HG03159 (cell line): ENCODE measurements around the gene KCNJ6.
"Not testable (repeated sequence)": the region's sequence is repeated elsewhere in the genome, so short reads cannot be mapped to it uniquely, and the experiment has no call there.

Experiments
- ATAC-seq: cut with Tn5 transposase; IDR thresholded peaks from one replicate; pipeline ENCODE4 v1.9.1; 2021; ENCODE audit warnings: mild to moderate bottlenecking, moderate library complexity; ENCODE audit not compliant: unreplicated experiment

KCNJ6 gene

GRCh38 chr21:37656899-37657298 is 259.4 kb downstream of the KCNJ6 start:
- no peak for ATAC-seq

- no peak for ATAC-seq
These were observed 260.5 kb downstream of the KCNJ6 start for GRCh38 chr21:37655611-37656300.

GRCh38 chr21:37654596-37654995 is 261.7 kb downstream of the KCNJ6 start:
- no peak for ATAC-seq

- ATAC-seq, result no peak
These were observed 263.1 kb downstream of the KCNJ6 start for GRCh38 chr21:37653201-37653600.

DNA sequence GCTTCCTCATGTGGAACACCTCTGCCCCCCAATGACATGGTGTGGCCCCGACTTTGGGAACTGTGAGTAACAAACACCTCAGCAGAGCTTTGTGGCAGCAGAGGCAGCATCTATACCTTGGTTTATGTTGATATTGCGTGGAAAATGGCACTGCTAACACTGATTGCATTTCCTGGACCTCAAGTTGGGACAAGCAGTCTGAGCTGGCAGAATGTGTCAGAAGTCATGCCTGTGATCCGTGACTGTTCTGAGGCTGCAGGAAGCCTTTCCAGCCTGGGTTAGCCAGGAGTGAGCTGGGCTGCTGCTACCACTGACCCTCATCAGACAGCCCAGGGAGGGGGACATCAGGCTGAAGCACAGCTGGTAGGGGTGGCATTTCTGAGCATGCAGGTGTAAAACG is 268.5 kb downstream of the KCNJ6 start:
- ATAC-seq, result no peak

DNA sequence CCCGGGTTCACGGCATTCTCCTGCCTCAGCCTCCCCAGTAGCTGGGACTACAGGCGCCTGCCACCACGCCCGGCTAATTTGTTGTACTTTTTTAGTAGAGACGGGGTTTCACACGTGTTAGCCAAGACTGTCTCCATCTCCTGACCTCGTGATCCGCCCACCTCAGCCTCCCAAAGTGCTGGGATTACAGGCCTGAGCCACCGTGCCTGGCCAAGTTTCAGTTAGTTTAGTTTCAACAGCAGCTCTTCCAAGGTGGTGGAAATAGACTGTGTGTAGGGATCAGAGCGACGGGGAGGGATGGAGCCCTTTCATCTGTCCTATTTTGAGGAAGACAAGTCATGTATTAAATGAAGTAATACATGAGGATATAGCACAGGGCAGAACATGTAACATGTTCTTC is 269.5 kb downstream of the KCNJ6 start:
- ATAC-seq, result not testable (repeated sequence)

DNA sequence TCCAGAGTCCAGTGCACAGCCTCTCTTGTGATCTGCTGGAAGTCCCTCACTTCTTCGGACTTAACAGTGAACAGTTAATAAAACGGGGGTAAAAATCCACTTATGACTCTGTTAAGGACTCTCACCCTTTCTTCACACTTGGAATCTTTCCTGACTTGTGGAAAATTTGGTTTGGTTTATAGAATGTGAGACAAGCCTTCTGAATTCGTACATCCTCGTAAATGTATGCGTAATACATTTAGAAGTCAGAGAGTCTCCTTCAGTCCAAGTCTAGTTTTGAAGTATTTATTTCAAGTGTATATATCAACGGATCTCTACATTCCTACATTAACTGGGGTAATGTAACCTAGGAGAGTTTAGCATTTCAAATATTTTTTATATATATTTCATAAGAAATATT is 270.4 kb downstream of the KCNJ6 start:
- no peak for ATAC-seq

DNA sequence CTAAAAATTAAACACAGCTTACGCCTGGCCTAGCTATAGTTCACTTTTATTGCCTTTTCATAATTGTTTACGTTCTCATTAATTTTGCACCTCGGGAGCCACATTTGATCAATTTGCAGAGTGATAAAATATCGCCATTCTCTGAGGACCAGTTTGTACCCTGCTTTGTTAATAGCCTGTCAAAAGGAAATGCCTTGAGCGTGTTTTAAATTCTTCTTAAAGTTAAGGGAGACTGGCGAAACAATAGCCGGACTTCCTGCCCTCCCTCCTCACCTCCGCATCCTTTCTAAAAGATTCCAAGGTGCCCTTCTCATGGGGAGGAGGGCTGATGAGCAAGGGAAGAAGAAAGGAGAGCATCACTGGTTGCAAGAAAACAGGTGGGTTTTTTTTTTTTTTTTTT is 271.6 kb downstream of the KCNJ6 start:
- ATAC-seq, result no peak

GRCh38 chr21:37643862-37644261 is 272.4 kb downstream of the KCNJ6 start:
- ATAC-seq, result not testable (repeated sequence)

- ATAC-seq, result no peak
These were observed 273.8 kb downstream of the KCNJ6 start for GRCh38 chr21:37642493-37642892.

DNA sequence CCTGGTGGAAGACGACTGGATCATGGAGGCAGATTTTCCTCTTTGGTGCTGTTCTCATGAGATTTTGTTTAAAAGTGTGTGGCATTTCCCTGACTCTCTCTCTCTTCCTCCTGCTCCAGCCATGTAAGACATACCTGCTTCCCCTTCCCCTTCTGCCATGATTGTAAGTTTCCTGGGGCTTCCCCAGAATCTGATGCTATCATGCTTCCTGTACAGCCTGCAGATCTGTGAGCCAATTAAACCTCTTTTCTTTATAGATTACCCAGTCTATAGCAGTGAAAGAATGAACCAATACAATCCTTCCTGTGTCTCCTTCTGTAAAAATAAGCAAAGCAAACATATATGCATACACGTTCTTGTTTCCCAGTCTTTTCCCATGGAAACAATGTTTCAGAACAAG is 276.5 kb downstream of the KCNJ6 start:
- no peak for ATAC-seq

GRCh38 chr21:37636152-37636860 is 280.0 kb downstream of the KCNJ6 start:
- no peak for ATAC-seq

DNA sequence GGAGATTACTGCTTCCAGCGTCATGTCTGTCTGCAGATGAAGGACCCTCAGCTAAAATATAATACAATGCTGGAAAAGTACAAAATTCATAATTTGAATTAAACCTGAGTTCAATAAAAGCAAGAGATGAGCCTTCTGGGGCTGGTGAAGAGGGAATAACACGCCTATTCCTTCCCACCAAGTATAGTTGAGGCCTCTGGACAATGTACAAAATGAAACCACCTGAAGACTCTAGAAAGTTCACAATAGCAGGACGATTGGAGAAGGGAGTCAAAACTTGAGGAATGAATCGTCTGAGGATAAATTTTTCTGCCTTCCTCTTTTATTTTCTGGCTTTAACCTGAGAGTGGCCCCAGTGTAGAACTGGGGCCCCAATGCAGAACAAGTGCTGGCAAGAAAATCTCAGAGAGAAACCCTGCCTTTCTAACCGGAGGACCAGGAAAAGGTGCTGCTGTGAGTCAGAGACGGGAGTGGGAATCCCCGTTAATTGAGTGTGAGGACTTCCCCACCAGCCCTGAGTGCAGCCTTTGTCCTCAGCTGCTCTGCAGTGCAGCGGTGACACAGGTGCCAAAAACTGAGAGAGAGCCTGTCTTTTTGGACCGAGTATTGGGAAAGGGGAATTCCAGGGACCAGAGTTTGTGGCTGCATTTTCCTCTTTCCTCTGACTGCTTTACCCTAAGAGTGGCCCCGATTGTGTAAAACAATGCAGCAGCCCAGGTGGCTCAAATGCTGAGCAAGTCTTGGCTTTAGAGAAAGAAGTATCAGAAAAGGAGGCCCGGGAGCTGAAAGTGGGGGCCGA is 284.7 kb downstream of the KCNJ6 start:
- no peak for ATAC-seq

- no peak for ATAC-seq
These were observed 285.4 kb downstream of the KCNJ6 start for GRCh38 chr21:37630872-37631271.

- no peak for ATAC-seq
These were observed 287.9 kb downstream of the KCNJ6 start for GRCh38 chr21:37628362-37628761.

DNA sequence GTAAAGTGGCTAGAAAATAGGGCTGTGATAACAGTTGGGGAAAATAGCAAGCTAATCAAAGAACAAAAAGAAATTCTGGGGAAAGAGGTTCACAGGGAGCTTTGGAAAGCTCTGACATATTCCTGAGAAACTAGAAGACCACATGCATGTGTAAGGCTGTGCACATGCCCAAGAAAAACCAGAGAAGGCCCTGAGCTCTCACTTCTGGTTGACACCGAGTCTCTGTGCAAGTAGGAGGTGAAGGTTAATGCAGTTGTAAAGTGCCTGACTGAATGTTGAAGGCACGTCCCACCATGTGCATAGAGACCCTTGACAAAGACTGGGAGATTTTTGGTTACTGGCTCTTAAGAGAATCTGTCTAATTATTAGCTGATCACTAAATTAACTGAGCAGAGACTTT is 288.7 kb downstream of the KCNJ6 start:
- ATAC-seq, result no peak

DNA sequence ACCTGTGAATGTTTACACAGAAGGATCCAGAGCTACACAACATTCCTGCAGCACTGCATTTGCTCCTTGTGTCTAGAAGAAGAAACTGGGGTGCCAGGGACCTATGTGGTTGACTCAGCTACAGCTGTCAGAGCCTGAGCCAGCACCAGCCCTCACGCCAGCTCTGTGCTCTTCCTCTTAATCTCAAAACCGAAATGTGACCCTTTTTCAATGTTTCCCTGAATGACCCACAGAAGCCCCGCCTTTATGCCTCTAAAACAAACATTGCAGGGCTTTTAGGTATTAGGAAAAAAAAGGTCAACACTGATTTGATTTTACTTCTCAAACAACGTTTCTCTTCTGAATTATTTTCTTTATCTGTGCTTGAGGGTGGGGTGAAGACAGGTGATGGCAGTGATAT is 289.2 kb downstream of the KCNJ6 start:
- no peak for ATAC-seq

- no peak for ATAC-seq
These were observed 289.9 kb downstream of the KCNJ6 start for GRCh38 chr21:37626320-37626719.

GRCh38 chr21:37623689-37624088 is 292.6 kb downstream of the KCNJ6 start:
- ATAC-seq, result no peak

- no peak for ATAC-seq
These were observed 293.1 kb downstream of the KCNJ6 start for GRCh38 chr21:37623183-37623582.

DNA sequence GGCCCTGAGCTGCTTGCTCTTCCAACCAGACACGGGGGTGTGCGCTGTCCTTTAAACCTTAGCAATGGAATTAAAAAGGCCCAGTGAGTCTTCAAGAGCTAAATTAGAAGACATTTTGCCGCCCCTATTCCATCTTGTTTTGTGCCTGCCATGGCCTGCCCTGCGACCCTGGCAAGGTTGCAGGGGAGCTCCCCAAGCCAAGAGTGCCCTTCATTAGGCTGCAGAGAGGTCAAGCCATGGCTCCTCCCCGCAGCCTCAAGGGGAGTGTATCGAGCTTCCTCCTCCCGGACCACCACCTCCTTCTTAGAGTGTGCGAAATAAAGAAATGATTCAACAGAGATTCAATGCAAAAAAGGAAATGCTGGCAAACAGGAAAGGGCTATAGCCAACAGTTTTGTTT is 293.5 kb downstream of the KCNJ6 start:
- no peak for ATAC-seq

DNA sequence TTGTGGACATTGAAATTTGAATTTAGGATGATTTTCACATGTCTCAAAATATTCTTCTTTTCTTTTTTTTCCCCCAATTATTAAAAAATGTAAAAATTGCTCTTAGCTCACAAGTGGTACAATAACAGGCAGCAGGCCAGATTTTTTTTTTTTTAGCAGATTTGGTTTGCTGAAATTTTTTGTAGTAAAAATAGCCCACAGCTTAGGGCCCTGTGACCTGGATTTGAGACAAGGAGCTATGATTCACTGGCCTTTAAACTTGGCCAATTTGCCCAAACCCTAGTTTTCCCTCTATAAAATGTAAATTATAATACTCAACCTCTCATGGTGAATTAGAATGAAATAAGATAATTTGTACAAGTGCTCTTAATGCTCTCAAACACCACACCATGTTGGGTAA is 295.9 kb downstream of the KCNJ6 start:
- no peak for ATAC-seq
